Endodermal cell (in vitro differentiated cells): ENCODE measurements around the gene NEDD4L. TPM values are rescaled to one million over a fixed set of nuclear protein-coding genes. Genes with fewer than 3 reads are reported as not detected.

Experiments
- DNase-seq: peaks from one replicate; pipeline ENCODE4 v3.0.0-alpha.2; 2017
- H3K27ac ChIP-seq: 2 replicates; pipeline ENCODE4 v1.5.1; 2013; ENCODE audit warnings: mild to moderate bottlenecking, low read depth, low read length, moderate library complexity
- H3K27me3 ChIP-seq: 2 replicates; pipeline ENCODE4 v1.6.1; 2013; ENCODE audit warnings: mild to moderate bottlenecking, low read length, moderate library complexity; ENCODE audit not compliant: insufficient read depth, control insufficient read depth, poor library complexity, severe bottlenecking
- H3K36me3 ChIP-seq: 2 replicates; pipeline ENCODE4 v1.7.0; 2013; ENCODE audit warnings: mild to moderate bottlenecking, low read length, moderate library complexity; ENCODE audit not compliant: control insufficient read depth, insufficient read depth
- H3K4me1 ChIP-seq: one replicate; pipeline ENCODE4 v1.7.0; 2013; ENCODE audit warnings: low read length; ENCODE audit not compliant: control insufficient read depth, insufficient read depth
- H3K4me3 ChIP-seq: 2 replicates; pipeline ENCODE4 v1.5.1; 2013; ENCODE audit warnings: mild to moderate bottlenecking, low read length, moderate library complexity
- H3K9ac ChIP-seq: 2 replicates; pipeline ENCODE4 v1.6.1; 2013; ENCODE audit warnings: mild to moderate bottlenecking, low read length, moderate library complexity; ENCODE audit not compliant: poor library complexity, severe bottlenecking; ENCODE audit errors: extremely low read depth
- H3K9me3 ChIP-seq: 2 replicates; pipeline ENCODE4 v1.6.1; 2013; ENCODE audit warnings: mild to moderate bottlenecking, low read length, moderate library complexity; ENCODE audit not compliant: control insufficient read depth
- H3K27ac Mint-ChIP-seq: 2 replicates; pipeline ENCODE4 v1.8.0; 2020; ENCODE audit warnings: mixed read lengths
- H3K27me3 Mint-ChIP-seq: 2 replicates; pipeline ENCODE4 v1.8.0; 2021; ENCODE audit warnings: mild to moderate bottlenecking, mixed read lengths; ENCODE audit not compliant: insufficient read depth
- H3K36me3 Mint-ChIP-seq: 2 replicates; pipeline ENCODE4 v1.8.0; 2020; ENCODE audit warnings: low read depth, mixed read lengths
- H3K4me1 Mint-ChIP-seq: 2 replicates; pipeline ENCODE4 v1.8.0; 2020; ENCODE audit warnings: mixed read lengths
- H3K4me3 Mint-ChIP-seq: 2 replicates; pipeline ENCODE4 v1.8.0; 2020; ENCODE audit warnings: mild to moderate bottlenecking, moderate library complexity, mixed read lengths
- H3K9me3 Mint-ChIP-seq: 2 replicates; pipeline ENCODE4 v1.8.0; 2020; ENCODE audit warnings: mild to moderate bottlenecking, mixed read lengths
- CTCF ChIP-seq: fragments of 200-600 bp; sonication (generic); conservative IDR thresholded peaks from 2 replicates; pipeline ENCODE4 v1.5.0; 2021; ENCODE audit warnings: antibody characterized with exemption, mild to moderate bottlenecking
- WGBS, 2 experiments: methylation state at CpG; one replicate each; pipeline versions ENCODE4 v1.1.5 to v1.1.7; 2013; ENCODE audit warnings: missing lambda C conversion rate in 2 of 2, mixed read lengths in 1 of 2; ENCODE audit not compliant: insufficient coverage in 1 of 2, insufficient read length in 1 of 2; 5-methylcytosine and 5-hydroxymethylcytosine counted together
- total RNA-seq, 2 donors: library from RNA; stranded (reverse); fragmentation: NEBNext Ultra II Directional in 1 of 2; extraction: Animal tissue kit (Norgen Biotek cat#: 25700) in 1 of 2; gene quantifications; 2 replicates in 1 of 2; 3 replicates in 1 of 2; pipeline ENCODE4 v1.2.1, GENCODE V29; 2021

Gene NEDD4L
- total RNA-seq, 2 donors from 2014 or later = 70.5 to 75.3 TPM

- H3K4me3 Mint-ChIP-seq = no peak overlapping the region
- 87 to 100% methylated on average over 1 to 2 of the region's 2 CpGs for WGBS, 2 experiments
- Histone ChIP-seq H3K27ac (no peak overlapping the region), H3K36me3 (peaks cover 67% of the 10 kb centered on the region), H3K9ac (no peak overlapping the region), H3K9me3 (no peaks in the 10 kb centered on the region), H3K27me3 (no peaks in the 10 kb centered on the region), H3K4me1 (no peaks in the 10 kb centered on the region), H3K4me3 (no peak overlapping the region)
- TF ChIP-seq CTCF = no peak
- H3K27me3 Mint-ChIP-seq = no peaks in the 10 kb centered on the region
- no peaks in the 10 kb centered on the region for H3K9me3 Mint-ChIP-seq
- H3K36me3 Mint-ChIP-seq = peaks cover 49% of the 10 kb centered on the region
- no peak overlapping the region for H3K27ac Mint-ChIP-seq
- peak; percentile 12 for DNase-seq
- no peaks in the 10 kb centered on the region for H3K4me1 Mint-ChIP-seq
Observed at GRCh38 chr18:58393295-58393694, 349.3 kb downstream of the NEDD4L start.

- TF ChIP-seq CTCF = no peak
- Histone ChIP-seq H3K4me3 (no peak overlapping the region), H3K9ac (no peak overlapping the region), H3K27me3 (no peaks in the 10 kb centered on the region), H3K4me1 (no peaks in the 10 kb centered on the region), H3K27ac (no peak overlapping the region), H3K36me3 (peaks cover 61% of the 10 kb centered on the region), H3K9me3 (no peaks in the 10 kb centered on the region)
- Mint-ChIP-seq H3K27me3 (no peaks in the 10 kb centered on the region), H3K9me3 (no peaks in the 10 kb centered on the region), H3K36me3 (peaks cover 41% of the 10 kb centered on the region), H3K27ac (no peak overlapping the region), H3K4me3 (no peak overlapping the region), H3K4me1 (no peaks in the 10 kb centered on the region)
- 91 to 94% methylated on average over 7 of the region's 7 CpGs for WGBS, 2 experiments
- no peak for DNase-seq
Observed at GRCh38 chr18:58394046-58394445, 350.0 kb downstream of the NEDD4L start.

- WGBS, 2 experiments = 94 to 97% methylated on average over 10 to 12 of the region's 12 CpGs
- no peak overlapping the region for H3K27ac ChIP-seq
- no peaks in the 10 kb centered on the region for H3K9me3 ChIP-seq
- H3K4me3 Mint-ChIP-seq = no peak overlapping the region
- DNase-seq = peak; percentile 43
- no peaks in the 10 kb centered on the region for H3K27me3 ChIP-seq
- TF ChIP-seq CTCF = no peak
- no peaks in the 10 kb centered on the region for H3K4me1 ChIP-seq
- peaks cover 57% of the 10 kb centered on the region for H3K36me3 ChIP-seq
- no peaks in the 10 kb centered on the region for H3K4me1 Mint-ChIP-seq
- no peaks in the 10 kb centered on the region for H3K27me3 Mint-ChIP-seq
- peaks cover 35% of the 10 kb centered on the region for H3K36me3 Mint-ChIP-seq
- no peaks in the 10 kb centered on the region for H3K9me3 Mint-ChIP-seq
- no peak overlapping the region for H3K27ac Mint-ChIP-seq
- H3K9ac ChIP-seq = no peak overlapping the region
- no peak overlapping the region for H3K4me3 ChIP-seq
Observed at GRCh38 chr18:58394602-58395425, 350.8 kb downstream of the NEDD4L start.
